HEK293 (cell line): ENCODE results near the gene NDUFV1.

ENCODE experiments used
- CTCF ChIA-PET: fragments of 350-600 bp; formaldehyde crosslinking; extraction: SDS; loops from one replicate; lab custom pipeline; 2021; ENCODE audit warnings: antibody characterized with exemption; lab: Yijun Ruan, JAX
- POLR2A ChIA-PET: fragments of 300-600 bp; formaldehyde crosslinking; extraction: SDS; loops from one replicate; lab custom pipeline; 2020; ENCODE audit warnings: antibody characterized with exemption, inconsistent platforms; lab: Yijun Ruan, JAX
- H3K27ac ChIP-seq: fragments of 200-500 bp; sonication (Bioruptor generic); 2 replicates; pipeline ENCODE4 v1.5.1; 2014; ENCODE audit warnings: low read depth, low read length, control low read depth, inconsistent platforms; ENCODE audit errors: extremely low read depth
- H3K36me3 ChIP-seq, 2 experiments: fragments of 200-500 bp in 1 of 2; sonication (Bioruptor generic) in 1 of 2; 1 replicate in 1 of 2; 2 replicates in 1 of 2; pipeline ENCODE4 v1.5.1; 2014 to 2017; ENCODE audit warnings: inconsistent platforms in 2 of 2, low read length in 2 of 2; ENCODE audit not compliant: control insufficient read depth in 2 of 2, insufficient read depth in 1 of 2
- H3K4me1 ChIP-seq: fragments of 200-500 bp; sonication (Bioruptor generic); 2 replicates; pipeline ENCODE4 v1.5.1; 2014; ENCODE audit warnings: mild to moderate bottlenecking, low read length, inconsistent platforms; ENCODE audit not compliant: control insufficient read depth, insufficient read depth
- H3K4me3 ChIP-seq: 2 replicates; pipeline ENCODE4 v1.5.1; 2011; ENCODE audit warnings: low read depth, mild to moderate bottlenecking, control low read depth, low read length, moderate library complexity
- H3K9me3 ChIP-seq: fragments of 200-500 bp; sonication (Bioruptor generic); 2 replicates; pipeline ENCODE4 v1.5.1; 2014; ENCODE audit warnings: low read depth, low read length, inconsistent platforms; ENCODE audit not compliant: control insufficient read depth, insufficient read depth
- HOXC10 ChIP-seq: sonication (generic); formaldehyde crosslinking; IDR thresholded peaks from 2 replicates; pipeline ENCODE4 v1.8.1; 2023; ENCODE audit warnings: mild to moderate bottlenecking, missing genetic modification reagents
- ZNF112 ChIP-seq: fragments of 450-650 bp; formaldehyde crosslinking; IDR thresholded peaks from 2 replicates; pipeline ENCODE4 v1.5.0; 2017; ENCODE audit warnings: missing biosample characterization, missing genetic modification characterization
- ZNF2 ChIP-seq: fragments of 450-650 bp; formaldehyde crosslinking; IDR thresholded peaks from 2 replicates; pipeline ENCODE4 v1.5.1; 2016; ENCODE audit warnings: missing biosample characterization, missing genetic modification characterization
- ZNF211 ChIP-seq: fragments of 450-650 bp; formaldehyde crosslinking; IDR thresholded peaks from 2 replicates; pipeline ENCODE4 v1.5.1; 2016; ENCODE audit warnings: low read depth, missing biosample characterization, missing genetic modification characterization
- ZNF214 ChIP-seq: fragments of 450-650 bp; formaldehyde crosslinking; IDR thresholded peaks from 2 replicates; pipeline ENCODE4 v1.5.1; 2017; ENCODE audit warnings: missing biosample characterization, mild to moderate bottlenecking, missing genetic modification characterization, borderline replicate concordance
- ZNF398 ChIP-seq: fragments of 450-650 bp; formaldehyde crosslinking; IDR thresholded peaks from 2 replicates; pipeline ENCODE4 v1.5.1; 2017; ENCODE audit warnings: missing biosample characterization, missing genetic modification characterization
- ZNF518A ChIP-seq: fragments of 450-650 bp; formaldehyde crosslinking; conservative IDR thresholded peaks from 2 replicates; pipeline ENCODE4 v1.5.1; 2016; ENCODE audit warnings: low read depth, missing biosample characterization, missing genetic modification characterization
- ZNF521 ChIP-seq: fragments of 450-650 bp; formaldehyde crosslinking; IDR thresholded peaks from 2 replicates; pipeline ENCODE4 v1.5.1; 2017; ENCODE audit warnings: missing biosample characterization, mild to moderate bottlenecking, missing genetic modification characterization
- ZNF558 ChIP-seq: fragments of 450-650 bp; formaldehyde crosslinking; IDR thresholded peaks from 2 replicates; pipeline ENCODE4 v1.5.1; 2016; ENCODE audit warnings: missing biosample characterization, missing genetic modification characterization
- ZNF623 ChIP-seq: fragments of 450-650 bp; formaldehyde crosslinking; IDR thresholded peaks from 2 replicates; pipeline ENCODE4 v1.5.1; 2016; ENCODE audit warnings: missing biosample characterization, missing genetic modification characterization
- ZNF624 ChIP-seq: fragments of 450-650 bp; formaldehyde crosslinking; IDR thresholded peaks from 2 replicates; pipeline ENCODE4 v1.5.1; 2017; ENCODE audit warnings: missing biosample characterization, missing genetic modification characterization
- ZNF701 ChIP-seq: fragments of 450-650 bp; formaldehyde crosslinking; IDR thresholded peaks from 2 replicates; pipeline ENCODE4 v1.5.1; 2016; ENCODE audit warnings: missing biosample characterization, missing genetic modification characterization
- ZNF777 ChIP-seq: fragments of 450-650 bp; formaldehyde crosslinking; IDR thresholded peaks from 2 replicates; pipeline ENCODE4 v1.5.1; 2017; ENCODE audit warnings: missing biosample characterization, missing genetic modification characterization, borderline replicate concordance
- ZNF830 ChIP-seq: fragments of 450-650 bp; IDR thresholded peaks from 2 replicates; pipeline ENCODE4 v1.5.0; 2018; ENCODE audit warnings: missing biosample characterization, missing genetic modification characterization, low read depth, mild to moderate bottlenecking, moderate library complexity
- ZSCAN18 ChIP-seq: fragments of 450-650 bp; formaldehyde crosslinking; IDR thresholded peaks from 2 replicates; pipeline ENCODE4 v1.5.1; 2016; ENCODE audit warnings: missing biosample characterization, missing genetic modification characterization
- ZSCAN5A ChIP-seq: fragments of 450-650 bp; formaldehyde crosslinking; IDR thresholded peaks from 2 replicates; pipeline ENCODE4 v1.5.1; 2016; ENCODE audit warnings: missing biosample characterization, missing genetic modification characterization

Gene NDUFV1

GRCh38 chr11:67632175-67632981 is 25.6 kb downstream of the NDUFV1 start:
- Histone ChIP-seq H3K4me3 (no peak overlapping the region), H3K27ac (no peak overlapping the region), H3K9me3 (no peaks in the 10 kb centered on the region), H3K36me3 (no peaks in the 10 kb centered on the region), H3K4me1 (no peaks in the 10 kb centered on the region)
- TF ChIP-seq ZNF624 (no peak), ZNF521 (tag by site-specific recombination) (no peak), ZNF398 (tag by site-specific recombination) (no peak), ZSCAN5A (tag by site-specific recombination) (no peak), ZNF214 (tag by site-specific recombination) (no peak), ZNF777 (tag by site-specific recombination) (no peak), ZNF211 (no peak), ZNF112 (tag by site-specific recombination) (no peak), ZNF830 (no peak), ZNF623 (tag by site-specific recombination) (no peak), ZNF558 (tag by site-specific recombination) (no peak), ZNF701 (no peak), ZNF518A (no peak), HOXC10 (CRISPR knock-in tag) (no peak), ZNF2 (tag by site-specific recombination) (no peak), ZSCAN18 (tag by site-specific recombination) (no peak)
- POLR2A ChIA-PET: no interaction called here
- CTCF ChIA-PET: interaction anchor here (0.5 to 2.6 kb wide), 6 partner anchors 27 to 201 kb away, joined by 3 to 8 read pairs (median 3); no protein-coding TSS in a partner anchor
